GM18951 (cell line): Measurements from ENCODE around the gene LHX4.

Experiments used
- POLR2A ChIP-seq: IDR thresholded peaks from 4 replicates; pipeline ENCODE4 v1.6.1; 2011; ENCODE audit warnings: mild to moderate bottlenecking; ENCODE audit not compliant: insufficient read length, insufficient read depth; ENCODE audit errors: extremely low read depth
- in situ Hi-C: fragments of 300-500 bp; cut with MboI; formaldehyde crosslinking; loops from one replicate; pipeline ENCODE4 v1.12.0; 2022; ENCODE audit warnings: low sequenced_read_pairs, mixed read lengths, inconsistent platforms; ENCODE audit not compliant: unreplicated experiment

Gene LHX4

DNA sequence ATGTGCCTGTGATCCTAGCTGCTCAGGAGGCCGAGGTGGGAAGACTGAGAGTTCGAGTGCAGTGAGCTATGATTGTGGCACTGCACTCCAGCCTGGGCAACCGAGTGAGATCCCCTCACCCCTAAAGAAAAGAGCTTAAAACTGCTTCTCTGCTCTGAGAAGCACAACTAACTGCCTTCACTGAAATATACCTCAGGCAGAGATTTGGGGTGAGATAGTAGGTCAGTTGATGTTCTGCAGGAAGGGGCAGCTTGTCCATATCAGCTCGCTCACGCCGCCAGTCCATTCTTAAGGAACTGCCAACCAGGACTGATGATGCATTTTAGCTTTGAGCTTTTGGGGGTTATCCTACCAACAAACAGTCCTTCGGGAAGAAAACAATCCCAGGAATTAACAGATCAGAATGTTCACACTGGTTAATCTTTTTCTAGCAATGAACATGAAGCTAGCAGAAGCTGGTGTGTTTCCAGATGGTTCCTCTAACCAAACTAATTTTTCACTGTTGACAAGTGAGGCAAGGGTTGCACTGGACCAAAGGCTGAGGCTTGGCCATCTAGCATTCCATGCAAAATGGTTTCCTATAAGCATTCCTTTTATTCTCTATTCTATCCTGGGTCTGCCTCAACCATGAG, 31.6 kb downstream of the LHX4 start:
- in situ Hi-C loops = no loop called here
- TF ChIP-seq POLR2A = no peak

DNA sequence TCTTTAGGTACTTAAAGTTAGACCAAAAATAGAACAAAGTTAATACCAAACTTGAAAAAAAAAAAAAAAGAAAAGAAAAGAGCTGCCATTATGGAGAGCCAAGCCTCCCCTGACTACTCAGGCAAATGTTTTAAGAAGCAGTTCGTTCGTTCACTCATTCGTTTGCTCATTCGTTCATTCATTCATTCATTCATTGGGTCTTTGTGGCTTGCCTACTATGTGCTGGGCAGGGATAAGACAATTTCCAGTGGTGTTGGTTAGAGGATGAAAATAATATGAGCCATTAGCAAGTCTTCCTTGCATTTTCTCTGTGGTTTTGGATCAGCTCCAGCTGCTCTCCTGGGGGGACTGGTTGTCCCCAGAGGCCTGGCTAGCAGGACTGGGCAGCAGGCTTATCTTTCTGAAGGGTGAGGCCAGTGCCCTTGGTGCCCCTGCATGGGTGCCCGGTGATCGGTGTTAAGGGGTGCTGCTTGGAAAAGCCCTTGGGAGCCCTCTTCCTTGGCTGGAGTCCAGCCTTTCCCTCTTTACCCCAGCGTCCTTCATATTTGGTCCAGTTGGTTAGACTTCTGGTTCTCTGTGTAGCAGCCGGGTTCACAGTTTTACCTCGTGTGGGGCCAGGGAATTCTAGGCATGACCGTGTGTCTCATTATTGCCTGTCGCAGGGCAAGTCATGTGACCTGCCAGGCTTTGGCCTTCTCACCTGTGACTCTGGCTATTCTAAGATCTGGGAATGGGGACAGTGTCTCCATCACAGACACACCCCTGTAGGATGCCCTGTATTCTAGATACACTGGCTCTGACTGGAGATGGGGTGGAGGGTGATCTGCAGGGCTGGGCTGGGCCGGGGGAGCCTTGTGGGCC, 32.8 kb downstream of the LHX4 start:
- in situ Hi-C loops = no loop called here
- TF ChIP-seq POLR2A = no peak

DNA sequence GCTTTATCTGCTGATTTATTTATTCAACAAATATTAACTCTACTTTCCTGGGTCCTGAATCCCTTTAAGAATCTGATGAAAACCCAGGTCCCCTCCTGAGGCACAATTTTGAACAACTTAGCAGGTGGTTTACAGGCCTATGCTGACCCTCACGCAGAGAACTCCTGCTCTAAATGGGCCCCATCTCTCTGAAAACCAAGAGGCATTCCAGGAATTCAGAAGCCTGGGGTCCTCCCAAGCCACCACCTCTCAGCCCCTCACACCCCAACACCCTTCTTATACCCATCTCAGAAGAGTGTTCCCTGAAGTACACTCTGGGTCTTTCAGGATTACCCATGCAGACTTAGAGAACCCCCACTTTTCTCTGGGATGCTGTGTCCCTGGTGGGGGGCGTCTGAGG, 34.5 kb downstream of the LHX4 start:
- in situ Hi-C loops = no loop called here
- TF ChIP-seq POLR2A = no peak

DNA sequence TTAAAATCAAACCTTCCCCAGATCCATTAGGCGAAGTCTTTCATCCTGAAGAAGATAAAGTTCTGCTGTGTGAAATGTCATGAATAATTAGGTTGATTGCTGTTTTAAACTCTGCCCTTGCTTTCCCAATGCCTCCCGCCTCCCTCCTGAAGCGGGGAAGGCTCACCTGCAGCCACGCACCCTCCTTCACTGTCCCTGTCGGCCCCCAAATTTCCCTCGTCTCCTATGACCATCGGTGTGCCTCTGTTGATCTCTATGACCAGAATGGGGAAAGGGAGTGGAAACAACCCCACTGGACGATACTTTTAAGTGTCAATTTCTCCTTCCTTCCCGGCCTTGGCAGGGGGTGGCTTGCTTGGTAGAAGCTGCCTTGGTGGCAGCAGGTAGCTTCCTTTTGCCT, 35.1 kb downstream of the LHX4 start:
- in situ Hi-C loops = no loop called here

DNA sequence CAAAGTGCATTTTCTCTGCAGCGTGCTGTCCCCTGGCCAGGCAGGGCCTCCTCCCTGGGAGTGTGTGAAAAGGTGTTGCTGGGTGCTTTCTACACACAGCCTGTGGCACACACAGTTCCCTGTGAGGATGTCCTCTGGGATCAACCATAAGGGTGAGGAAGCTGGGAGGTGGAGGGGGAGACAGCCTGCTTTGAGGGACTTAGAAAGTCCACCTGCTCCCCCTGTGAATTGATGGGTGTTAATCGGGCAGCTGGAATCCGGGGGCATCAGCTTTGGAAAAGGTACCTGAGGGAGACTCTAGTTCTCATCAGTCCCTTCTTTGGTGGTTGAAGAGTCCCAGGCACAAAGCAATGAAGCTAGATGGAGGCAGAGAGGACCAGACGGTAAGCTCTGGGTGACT, 35.8 kb downstream of the LHX4 start:
- in situ Hi-C loops = no loop called here
- TF ChIP-seq POLR2A = no peak

More for the DNA sequence above, 35.1 kb downstream of the LHX4 start:
- no peak for TF ChIP-seq POLR2A

DNA sequence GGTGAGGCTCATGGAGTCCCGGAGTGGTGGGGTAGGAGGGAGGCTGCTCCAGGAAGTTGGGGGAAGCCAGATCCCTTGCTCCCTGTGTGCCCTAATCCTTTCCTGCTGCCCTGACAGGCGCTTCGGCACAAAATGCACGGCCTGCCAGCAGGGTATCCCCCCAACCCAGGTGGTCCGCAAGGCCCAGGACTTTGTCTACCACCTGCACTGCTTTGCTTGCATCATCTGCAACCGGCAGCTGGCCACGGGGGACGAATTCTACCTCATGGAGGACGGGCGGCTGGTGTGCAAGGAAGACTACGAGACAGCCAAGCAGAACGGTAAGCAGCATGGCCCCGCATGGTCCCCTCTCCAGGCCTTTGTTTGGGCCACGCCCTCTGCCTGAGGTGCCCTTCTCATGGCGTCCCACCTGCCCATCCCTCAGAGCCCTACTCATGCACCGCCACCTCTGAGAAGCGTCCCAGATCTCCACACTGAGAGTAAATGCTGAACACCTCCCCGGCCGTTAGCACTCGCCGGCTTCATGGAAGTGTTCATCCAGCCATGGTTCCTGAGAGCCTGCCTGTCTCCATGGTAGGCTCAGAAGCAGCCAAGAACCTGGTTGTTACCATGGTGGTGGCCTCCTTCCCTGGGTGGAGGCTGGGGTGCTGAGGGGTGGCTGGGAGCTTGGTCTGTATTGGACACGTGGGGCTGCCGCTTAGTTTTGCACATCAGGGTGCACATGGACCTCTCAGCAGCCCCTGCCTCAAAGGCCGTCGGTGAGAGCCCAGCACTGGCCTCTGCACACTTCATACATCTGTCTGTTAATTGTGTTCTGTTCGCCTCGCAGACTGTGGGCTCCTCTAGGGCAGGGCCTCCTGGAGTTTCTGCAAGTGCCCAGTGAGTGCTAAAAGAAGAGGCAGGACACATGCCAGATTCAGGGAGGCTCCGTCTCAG, 36.5 kb downstream of the LHX4 start:
- in situ Hi-C loops = no loop called here
- TF ChIP-seq POLR2A = no peak

DNA sequence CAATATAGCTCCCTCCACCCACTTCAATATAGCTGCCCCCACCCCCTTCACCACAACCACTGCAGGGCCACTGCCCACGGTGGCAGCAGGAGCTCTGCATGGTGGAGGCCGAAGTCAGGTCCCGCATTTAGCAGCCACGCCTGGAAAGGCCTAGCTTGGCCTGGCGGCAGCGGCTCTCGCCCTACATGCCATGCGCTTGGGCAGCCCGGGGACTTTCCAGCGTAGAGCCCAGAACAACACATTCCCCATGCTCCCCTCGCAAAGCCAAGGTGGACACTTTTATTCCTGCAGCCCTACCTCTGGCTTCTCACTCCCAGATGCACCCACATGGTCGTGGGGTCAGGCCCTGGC, 37.1 kb downstream of the LHX4 start:
- no peak for TF ChIP-seq POLR2A
- in situ Hi-C loops = no loop called here

DNA sequence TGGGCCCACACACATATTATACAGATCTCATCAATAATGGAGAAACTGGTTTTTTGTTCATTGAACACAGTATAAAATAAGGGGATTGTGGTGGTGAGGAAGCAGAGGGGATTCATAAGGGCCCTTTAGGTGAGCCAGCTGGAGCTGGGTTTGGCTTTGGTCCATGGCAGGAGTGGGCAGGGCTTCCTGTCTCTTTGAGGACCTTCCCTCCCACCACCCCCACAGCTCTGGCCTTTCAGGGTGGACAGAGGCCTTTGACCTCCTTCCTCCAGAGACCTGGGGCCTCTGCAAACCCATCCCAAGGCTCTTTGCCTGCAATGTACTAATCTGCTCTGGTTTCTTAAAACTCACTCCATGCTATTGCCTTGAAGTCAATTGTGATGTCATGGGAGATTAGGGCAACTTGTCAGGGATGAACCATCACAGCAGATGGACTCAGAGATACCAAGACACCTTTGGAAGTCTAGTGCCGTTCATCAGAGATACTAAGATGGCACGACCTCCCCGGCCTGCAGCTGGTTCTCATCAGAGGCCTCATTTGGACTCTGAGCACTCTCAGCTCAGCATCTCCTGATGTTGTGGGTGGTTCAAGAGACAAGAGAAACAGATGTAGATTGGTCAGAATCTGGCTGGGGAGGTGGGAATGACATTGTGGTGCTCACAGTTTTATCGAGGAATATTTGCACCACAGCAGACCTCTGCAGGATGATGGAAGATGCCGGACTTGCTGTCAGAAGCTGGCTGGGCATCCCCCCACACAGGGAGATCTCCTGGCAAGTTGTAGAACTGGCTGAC, 37.9 kb downstream of the LHX4 start:
- in situ Hi-C loops = no loop called here

DNA sequence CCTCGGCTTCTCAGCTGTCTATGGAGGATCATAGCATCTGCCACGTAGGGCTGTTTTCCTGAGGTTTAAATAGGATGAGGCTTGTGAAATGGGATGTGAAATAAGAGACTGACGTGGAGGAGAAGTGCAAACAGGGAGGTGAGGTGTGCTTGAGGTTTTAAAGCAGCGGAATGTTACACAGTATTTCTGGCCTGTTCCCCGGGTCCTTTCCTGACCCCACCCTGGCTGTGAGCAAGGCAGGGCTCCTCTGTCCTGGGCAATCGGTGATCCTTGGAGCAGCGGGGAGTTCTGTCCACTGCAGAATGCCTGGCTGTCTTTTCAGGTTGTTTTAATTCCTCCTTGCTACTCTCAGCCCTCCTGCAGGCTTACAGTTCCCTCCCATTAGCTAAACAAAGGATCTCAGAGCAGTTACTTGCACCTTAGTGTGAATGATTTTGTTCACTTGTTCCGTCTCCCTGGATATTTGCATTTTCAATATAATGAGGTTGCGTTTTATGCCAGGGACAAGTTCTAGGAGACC, 38.6 kb downstream of the LHX4 start:
- no peak for TF ChIP-seq POLR2A
- in situ Hi-C loops = no loop called here

More for the DNA sequence above, 37.9 kb downstream of the LHX4 start:
- TF ChIP-seq POLR2A = no peak

DNA sequence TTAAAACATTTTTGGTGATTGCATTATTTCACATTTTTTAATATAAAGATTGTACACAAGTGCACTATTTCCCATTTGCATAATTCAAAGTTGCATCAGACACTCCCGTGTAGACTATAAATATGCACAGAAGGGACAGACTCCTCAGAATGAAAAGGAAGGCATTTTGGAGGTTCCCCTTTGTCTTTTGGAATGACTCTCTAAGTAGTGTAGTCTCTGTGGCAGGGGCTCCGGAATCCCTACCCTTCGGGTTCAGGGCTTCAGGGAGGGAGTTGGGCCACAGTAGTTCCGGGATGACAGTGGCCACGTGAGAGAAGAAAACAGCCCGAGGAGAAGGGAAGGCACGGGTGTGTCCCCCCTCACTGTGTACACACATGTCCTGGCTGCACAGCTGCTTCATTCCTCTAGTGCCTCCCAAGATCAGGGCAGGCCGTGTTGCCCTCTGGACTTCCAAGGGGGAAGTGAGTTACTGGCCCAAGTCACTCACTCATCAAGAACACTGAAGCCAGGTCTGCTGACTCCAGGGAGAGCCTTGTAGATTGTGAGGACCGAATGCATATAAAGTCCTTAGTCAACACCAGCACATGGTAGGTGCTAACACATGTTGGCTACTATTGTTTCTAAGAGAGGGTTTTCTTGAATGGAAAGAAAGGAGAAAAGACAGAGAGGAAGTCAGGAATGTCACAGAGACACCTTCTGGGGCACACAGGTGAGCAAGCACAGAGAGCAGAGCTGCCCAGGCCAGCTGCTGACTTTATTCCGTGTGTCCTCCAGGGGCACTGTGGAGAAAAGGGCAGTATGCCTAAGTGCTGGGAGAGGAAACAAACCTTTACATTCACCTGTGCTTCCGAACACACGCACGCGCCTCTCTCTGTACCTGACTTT, 39.8 kb downstream of the LHX4 start:
- no peak for TF ChIP-seq POLR2A
- in situ Hi-C loops = no loop called here

DNA sequence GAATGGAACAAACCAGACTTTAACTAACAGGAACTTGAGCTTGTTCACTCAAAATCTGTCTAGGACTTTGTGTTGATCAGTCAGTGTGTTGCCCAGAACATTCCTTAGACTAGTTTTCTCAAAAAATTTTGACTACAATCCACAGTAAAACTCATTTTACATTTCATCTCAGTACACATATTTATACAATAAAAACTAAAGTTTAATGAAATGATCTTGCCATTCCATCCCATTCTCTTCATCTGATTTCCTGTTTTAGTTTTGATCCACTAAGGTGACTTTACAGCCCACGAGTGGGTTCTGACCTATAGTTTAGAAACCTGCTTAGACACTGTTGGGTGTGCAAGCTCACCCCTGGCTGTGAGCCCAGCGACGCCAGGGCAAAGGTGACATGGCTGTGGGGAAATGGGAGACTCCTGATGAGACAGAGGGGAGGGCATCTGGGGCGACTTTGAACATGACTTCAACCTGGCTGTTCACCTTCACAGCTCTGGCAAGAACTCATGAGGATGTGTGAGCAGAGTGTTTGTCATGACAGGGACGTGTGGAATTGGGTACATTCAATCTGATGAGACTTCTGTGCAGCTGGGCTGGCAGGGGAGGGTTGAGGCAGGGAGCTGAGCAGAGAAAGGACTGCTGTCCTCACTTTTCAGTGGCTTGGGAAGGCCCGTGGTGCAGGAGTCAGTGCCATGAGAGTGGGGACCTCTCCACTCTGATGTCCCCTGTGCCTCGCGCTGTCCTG, 40.6 kb downstream of the LHX4 start:
- TF ChIP-seq POLR2A = no peak
- in situ Hi-C loops = no loop called here
